Measurements from ENCODE around the gene EXO5. TPM values are rescaled to one million over a fixed set of nuclear protein-coding genes. Genes with fewer than 3 reads are reported as not detected.
"Not testable (repeated sequence)": the region's sequence is repeated elsewhere in the genome, so short reads cannot be mapped to it uniquely, and the experiment has no call there.

EXO5 gene
- total RNA-seq, 2 donors from 2014 or later: 6.6 to 6.7 TPM

DNA sequence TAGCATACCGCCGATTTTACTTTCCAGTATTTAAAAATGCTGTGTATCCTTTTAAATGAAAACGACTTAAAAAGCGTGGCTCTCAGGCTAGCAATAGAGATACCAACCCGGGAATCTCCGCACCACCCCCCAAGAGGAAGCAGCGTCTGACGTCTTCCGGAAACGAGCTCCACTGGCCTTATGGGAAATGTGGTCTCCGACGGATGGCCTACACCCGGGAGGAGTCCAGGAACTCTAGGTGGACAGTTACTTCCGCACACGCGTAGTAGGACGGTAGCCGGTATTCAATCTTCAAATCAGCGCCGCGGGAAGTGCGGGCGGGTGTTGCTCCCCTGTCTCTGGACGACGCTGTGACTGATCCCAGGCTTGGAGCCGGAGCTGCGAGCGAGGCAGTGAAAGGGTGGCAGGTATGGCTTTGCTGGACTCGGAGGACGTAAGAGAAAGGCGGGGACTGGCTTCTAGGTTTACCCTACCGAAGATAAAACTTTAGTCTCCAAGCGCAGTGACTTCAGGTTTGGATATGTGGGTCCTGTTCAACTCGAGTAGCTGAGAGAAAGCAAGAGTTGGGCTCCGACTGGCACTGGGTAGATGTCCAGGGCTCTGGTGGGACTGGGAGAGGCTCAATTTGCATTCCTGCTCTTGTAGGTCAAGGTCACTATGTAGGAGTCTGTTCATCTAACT is 23.0 kb downstream of the EXO5 start, which contains the start of gene ZNF684:
Gene ZNF684, plus strand, starts transcription at position 257 of the 681 bp plus-strand sequence. CDS start 1,530 bp downstream, outside the sequence.
- H3K27me3 Mint-ChIP-seq: no peaks in the 10 kb centered on the region
- peaks cover 9% of the 10 kb centered on the region for H3K36me3 Mint-ChIP-seq (ENCODE audit: low read depth)
- H3K9me3 Mint-ChIP-seq: peaks cover 7% of the 10 kb centered on the region

DNA sequence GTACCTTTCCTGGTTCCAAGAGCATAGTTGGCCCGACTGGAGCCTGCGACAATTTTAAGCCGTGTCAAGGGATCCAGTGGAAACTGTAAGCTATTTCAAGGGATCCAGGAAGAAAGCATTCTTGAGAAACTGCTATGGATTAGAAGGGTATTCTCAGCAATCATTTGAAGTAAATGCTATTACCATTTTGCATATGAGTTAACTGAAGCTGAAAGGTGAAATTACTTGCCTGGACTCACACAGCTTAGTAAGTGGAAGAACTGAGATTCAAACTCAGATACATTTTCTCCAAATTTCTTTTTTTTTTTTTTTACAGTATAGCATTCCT is 23.5 kb downstream of the EXO5 start:
- peaks cover 7% of the 10 kb centered on the region for H3K9me3 Mint-ChIP-seq
- peaks cover 19% of the 10 kb centered on the region for H3K4me1 Mint-ChIP-seq
- no peak for ATAC-seq (replicated peaks)
- H3K4me3 Mint-ChIP-seq: peak overlapping the region; percentile 90
- H3K27ac Mint-ChIP-seq: peak overlapping the region; percentile 90
- H3K36me3 Mint-ChIP-seq (ENCODE audit: low read depth): peaks cover 9% of the 10 kb centered on the region
- H3K27me3 Mint-ChIP-seq: no peaks in the 10 kb centered on the region

More for the DNA sequence above, 23.0 kb downstream of the EXO5 start, which contains the start of gene ZNF684:
- Mint-ChIP-seq H3K4me3 (peak within 1 kb of the TSS; percentile 90), H3K27ac (peak within 1 kb of the TSS; percentile 90), H3K4me1 (peaks cover 19% of the 10 kb centered on the region)
- ATAC-seq (replicated peaks): peak; percentile 99

DNA sequence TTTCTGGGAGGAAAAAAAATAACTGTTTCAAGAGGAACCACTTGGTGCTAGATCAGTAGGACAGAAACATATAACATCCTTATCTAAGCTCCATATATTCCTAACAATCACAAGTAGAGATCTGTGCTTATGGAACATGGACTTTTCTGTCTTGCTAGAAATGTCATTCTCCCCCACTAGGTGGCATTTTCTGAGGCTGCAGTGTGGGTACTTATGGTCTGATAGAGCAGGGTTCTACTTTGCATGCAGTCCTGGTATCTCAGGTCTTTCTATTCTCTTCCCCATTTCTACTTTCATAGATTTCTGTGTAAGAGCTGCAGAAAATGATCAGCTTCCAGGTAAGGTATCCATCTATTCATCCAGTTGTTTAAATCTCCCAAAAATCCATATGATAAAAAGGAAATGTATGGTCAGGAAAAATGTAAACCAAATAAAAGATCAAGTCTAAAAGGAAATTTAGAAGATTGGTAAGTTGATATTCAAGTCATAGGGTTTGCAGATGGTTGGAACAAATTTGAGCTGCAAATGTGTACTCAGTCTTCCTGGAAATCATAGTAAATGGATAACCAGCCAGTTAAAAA is 24.4 kb downstream of the EXO5 start:
- H3K9me3 Mint-ChIP-seq: peaks cover 7% of the 10 kb centered on the region
- H3K4me1 Mint-ChIP-seq: peaks cover 19% of the 10 kb centered on the region
- H3K36me3 Mint-ChIP-seq (ENCODE audit: low read depth): peaks cover 9% of the 10 kb centered on the region
- H3K27ac Mint-ChIP-seq: no peak overlapping the region
- no peak for ATAC-seq (replicated peaks)
- peak overlapping the region; percentile 90 for H3K4me3 Mint-ChIP-seq
- no peaks in the 10 kb centered on the region for H3K27me3 Mint-ChIP-seq

DNA sequence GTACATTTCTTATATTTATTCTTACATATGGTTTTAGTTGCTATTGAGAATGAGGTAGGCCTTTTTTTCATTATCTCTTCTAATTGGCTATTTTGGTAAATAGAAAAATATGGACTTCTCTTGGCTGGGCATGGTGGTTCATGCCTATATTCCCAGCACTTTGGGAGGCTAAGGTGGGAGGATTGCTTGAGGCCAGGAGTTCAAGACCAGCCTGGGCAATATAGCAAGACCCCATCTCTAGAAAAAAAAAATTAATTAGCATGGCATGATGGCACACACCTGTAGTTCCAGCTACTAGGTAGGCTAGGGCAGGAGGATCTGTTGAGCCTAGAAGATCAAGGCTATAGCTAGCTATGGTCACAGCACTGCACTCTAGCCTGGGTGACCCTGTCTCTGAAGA is 26.0 kb downstream of the EXO5 start:
- no peak for ATAC-seq (replicated peaks)
- peaks cover 9% of the 10 kb centered on the region for H3K36me3 Mint-ChIP-seq (ENCODE audit: low read depth)
- no peak overlapping the region for H3K27ac Mint-ChIP-seq
- H3K4me3 Mint-ChIP-seq: no peak overlapping the region
- peaks cover 19% of the 10 kb centered on the region for H3K4me1 Mint-ChIP-seq
- H3K9me3 Mint-ChIP-seq: peaks cover 7% of the 10 kb centered on the region
- H3K27me3 Mint-ChIP-seq: no peaks in the 10 kb centered on the region

DNA sequence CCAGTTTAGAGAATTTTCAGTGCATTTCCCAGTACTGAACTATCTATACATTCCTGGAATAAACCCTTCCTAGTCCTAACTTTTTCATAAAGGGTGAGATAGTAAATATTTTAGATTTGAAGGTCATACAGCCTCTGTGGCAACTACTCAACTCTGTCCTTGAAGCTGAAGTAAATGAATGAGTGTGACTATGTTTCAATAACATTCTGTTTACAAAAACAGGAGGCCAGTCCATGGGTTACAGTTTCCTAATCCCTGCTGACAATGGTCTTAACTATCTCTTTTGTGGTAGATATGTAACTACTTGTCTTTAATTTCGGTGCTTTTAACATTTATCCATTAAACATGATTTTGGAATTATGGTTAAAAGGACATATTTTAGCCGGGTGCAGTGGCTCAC is 27.2 kb downstream of the EXO5 start:
- ATAC-seq (replicated peaks): no peak
- no peak overlapping the region for H3K27ac Mint-ChIP-seq
- H3K9me3 Mint-ChIP-seq: peaks cover 7% of the 10 kb centered on the region
- H3K27me3 Mint-ChIP-seq: no peaks in the 10 kb centered on the region
- H3K36me3 Mint-ChIP-seq (ENCODE audit: low read depth): peaks cover 9% of the 10 kb centered on the region
- no peak overlapping the region for H3K4me3 Mint-ChIP-seq
- peaks cover 17% of the 10 kb centered on the region for H3K4me1 Mint-ChIP-seq

DNA sequence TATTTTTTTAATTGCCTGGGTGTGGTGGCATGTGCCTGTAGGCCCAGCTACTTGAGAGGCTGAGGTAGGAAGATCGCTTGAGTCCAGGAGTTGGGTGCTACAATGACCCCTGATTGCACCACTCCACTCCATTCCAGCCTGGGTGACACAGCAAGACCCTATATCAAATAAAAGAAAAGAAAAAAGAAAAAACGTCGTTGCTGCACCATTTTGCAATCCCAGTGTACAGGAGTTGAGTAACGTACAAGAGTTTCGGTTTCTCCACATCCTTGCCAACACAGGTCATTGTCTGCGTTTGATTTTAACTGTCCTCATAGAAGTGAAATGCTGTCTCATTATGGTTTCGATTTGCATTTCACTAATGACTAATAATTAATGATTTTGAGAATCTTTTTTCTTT is 30.8 kb downstream of the EXO5 start:
- no peak for ATAC-seq (replicated peaks)
- H3K4me3 Mint-ChIP-seq: no peak overlapping the region
- H3K4me1 Mint-ChIP-seq: no peaks in the 10 kb centered on the region
- H3K36me3 Mint-ChIP-seq (ENCODE audit: low read depth): peaks cover 39% of the 10 kb centered on the region
- H3K9me3 Mint-ChIP-seq: no peaks in the 10 kb centered on the region
- H3K27ac Mint-ChIP-seq: no peak overlapping the region
- no peaks in the 10 kb centered on the region for H3K27me3 Mint-ChIP-seq

DNA sequence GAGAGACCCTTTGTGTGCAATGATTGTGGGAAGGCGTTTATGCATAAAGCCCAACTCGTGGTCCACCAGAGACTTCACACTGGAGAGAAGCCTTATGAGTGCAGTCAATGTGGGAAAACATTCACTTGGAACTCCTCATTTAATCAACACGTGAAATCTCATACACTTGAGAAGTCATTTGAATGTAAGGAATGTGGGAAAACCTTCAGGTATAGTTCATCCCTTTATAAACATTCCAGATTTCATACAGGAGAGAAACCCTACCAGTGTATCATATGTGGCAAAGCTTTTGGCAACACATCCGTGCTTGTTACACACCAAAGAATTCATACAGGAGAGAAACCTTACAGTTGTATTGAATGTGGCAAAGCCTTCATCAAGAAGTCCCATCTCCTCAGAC is 38.4 kb downstream of the EXO5 start:
- Mint-ChIP-seq H3K36me3 (ENCODE audit: low read depth) (peaks cover 52% of the 10 kb centered on the region), H3K27ac (no peak overlapping the region), H3K4me3 (no peak overlapping the region), H3K9me3 (peaks cover 22% of the 10 kb centered on the region), H3K4me1 (no peaks in the 10 kb centered on the region), H3K27me3 (no peaks in the 10 kb centered on the region)
- no peak for ATAC-seq (replicated peaks)

DNA sequence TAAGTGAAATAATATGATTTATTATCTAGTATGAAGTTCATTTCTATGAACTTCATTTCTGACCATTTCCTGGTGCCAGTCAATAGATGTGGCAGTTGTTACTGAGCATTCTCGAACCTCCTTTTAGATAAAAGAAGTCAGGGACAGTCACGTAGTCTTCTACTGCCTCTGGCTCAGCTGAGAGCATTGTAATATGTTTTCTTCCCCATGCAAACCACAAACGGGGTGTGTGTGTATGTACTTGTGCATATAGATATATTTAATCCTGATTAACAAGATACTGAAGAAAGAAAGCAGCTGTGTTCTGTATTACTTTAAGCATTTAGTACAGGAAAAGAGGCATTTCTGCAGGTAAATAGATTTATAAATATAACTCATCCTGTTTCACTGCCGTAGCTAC is 44.5 kb downstream of the EXO5 start:
- H3K27ac Mint-ChIP-seq: no peak overlapping the region
- no peak overlapping the region for H3K4me3 Mint-ChIP-seq
- no peaks in the 10 kb centered on the region for H3K9me3 Mint-ChIP-seq

DNA sequence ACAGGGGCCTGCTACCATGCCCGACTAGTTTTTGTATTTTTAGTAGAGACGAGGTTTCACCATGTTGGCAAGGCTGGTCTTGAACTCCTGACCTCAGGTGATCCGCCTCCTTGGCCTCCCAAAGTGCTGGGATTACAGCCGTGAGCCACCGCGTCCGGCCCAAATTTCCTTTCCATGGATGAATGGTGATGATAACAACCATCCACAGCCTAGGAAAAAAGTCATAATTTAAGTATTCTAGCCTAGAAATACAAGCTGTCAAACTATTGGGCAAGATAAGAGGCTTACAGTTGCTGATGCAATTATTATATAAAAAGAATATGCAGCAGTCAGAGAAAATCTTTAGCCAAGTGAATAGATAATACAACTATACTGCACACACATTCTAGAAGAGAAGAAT is 46.2 kb downstream of the EXO5 start:
- not testable (repeated sequence) for H3K27ac Mint-ChIP-seq; ATAC-seq (replicated peaks); H3K27me3 Mint-ChIP-seq; H3K4me1 Mint-ChIP-seq; H3K4me3 Mint-ChIP-seq; H3K9me3 Mint-ChIP-seq; H3K36me3 Mint-ChIP-seq (ENCODE audit: low read depth)

More for the DNA sequence above, 44.5 kb downstream of the EXO5 start:
- H3K4me1 Mint-ChIP-seq: no peaks in the 10 kb centered on the region
- no peak for ATAC-seq (replicated peaks)
- H3K36me3 Mint-ChIP-seq (ENCODE audit: low read depth): no peaks in the 10 kb centered on the region
- H3K27me3 Mint-ChIP-seq: no peaks in the 10 kb centered on the region

DNA sequence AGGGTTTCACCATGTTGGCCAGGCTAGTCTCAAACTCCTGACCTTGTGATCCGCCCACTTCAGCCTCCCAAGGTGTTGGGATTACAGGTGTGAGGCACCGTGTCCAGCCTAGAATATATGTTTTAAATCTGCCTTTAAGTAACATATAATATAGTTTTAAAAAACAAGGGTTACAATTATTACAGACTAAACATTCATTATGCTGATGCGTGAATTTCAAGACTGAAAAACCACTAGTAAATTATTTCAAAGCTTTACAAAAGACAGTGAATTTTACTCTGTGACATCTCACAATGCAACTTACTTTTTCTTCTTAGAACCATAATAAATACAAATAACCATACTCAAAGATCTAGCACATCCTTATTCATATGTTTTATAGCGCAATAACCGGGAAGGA is 47.6 kb downstream of the EXO5 start:
- H3K27me3 Mint-ChIP-seq: peaks cover 4% of the 10 kb centered on the region
- H3K36me3 Mint-ChIP-seq (ENCODE audit: low read depth): no peaks in the 10 kb centered on the region
- no peaks in the 10 kb centered on the region for H3K4me1 Mint-ChIP-seq
- no peaks in the 10 kb centered on the region for H3K9me3 Mint-ChIP-seq
- H3K27ac Mint-ChIP-seq: no peak overlapping the region
- ATAC-seq (replicated peaks): no peak
- H3K4me3 Mint-ChIP-seq: no peak overlapping the region

DNA sequence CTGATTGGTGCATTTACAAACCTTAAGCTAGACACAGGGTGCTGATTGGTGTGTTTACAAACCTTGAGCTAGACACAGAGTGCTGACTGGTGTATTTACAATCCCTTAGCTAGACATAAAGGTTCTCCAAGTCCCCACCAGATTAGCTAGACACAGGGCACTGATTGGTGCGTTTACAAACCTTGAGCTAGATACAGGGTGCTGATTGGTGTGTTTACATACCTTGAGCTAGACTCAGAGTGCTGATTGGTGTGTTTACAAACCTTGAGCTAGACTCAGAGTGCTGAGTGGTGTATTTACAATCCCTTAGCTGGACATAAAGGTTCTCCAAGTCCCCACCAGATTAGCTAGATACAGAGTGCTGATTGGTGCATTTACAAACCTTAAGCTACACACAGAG is 49.7 kb downstream of the EXO5 start:
- H3K4me3 Mint-ChIP-seq; ATAC-seq (replicated peaks); H3K4me1 Mint-ChIP-seq; H3K27me3 Mint-ChIP-seq; H3K27ac Mint-ChIP-seq; H3K36me3 Mint-ChIP-seq (ENCODE audit: low read depth); H3K9me3 Mint-ChIP-seq: not testable (repeated sequence)

DNA sequence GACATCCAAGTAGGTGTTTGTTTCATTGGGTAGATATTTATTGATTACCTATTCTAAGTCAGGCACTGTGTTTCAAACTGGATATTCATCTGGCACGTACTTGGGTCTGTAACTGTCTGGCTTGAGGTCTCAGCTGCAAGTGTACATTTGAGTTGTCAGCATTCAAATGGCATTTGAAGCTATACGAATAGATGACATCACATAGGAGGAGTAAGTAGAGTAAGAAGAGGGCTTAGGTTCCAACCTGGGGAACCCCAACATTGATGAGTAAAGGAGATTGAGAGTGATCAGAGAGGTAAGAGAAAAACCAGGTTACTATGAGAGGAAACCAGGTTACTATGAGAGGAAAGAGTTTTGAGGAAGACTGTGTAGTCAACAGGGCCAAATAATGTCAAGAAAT is 53.6 kb downstream of the EXO5 start:
- Mint-ChIP-seq H3K27ac (peak overlapping the region; percentile 1), H3K9me3 (no peaks in the 10 kb centered on the region), H3K36me3 (ENCODE audit: low read depth) (no peaks in the 10 kb centered on the region), H3K27me3 (peaks cover 16% of the 10 kb centered on the region), H3K4me3 (no peak overlapping the region), H3K4me1 (peaks cover 6% of the 10 kb centered on the region)
- peak; percentile 83 for ATAC-seq (replicated peaks)

DNA sequence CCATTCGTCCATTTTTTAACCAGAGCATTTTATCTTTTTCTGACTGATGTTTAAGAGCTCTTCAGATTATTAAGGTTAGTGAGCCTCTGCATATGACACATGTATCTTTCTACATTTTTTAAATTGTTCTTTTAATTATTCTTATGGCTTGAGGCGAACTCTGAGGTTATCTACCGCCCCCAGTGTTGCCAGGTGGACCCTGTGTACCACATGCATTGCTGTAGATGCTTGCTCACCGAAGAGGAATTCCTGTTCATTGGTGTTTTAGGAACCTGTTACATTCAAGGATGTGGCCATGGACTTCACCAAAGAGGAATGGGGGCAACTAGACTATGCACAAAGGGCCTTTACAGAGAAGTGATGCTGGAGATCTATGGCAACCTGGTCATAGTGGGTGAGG is 54.7 kb downstream of the EXO5 start:
- Mint-ChIP-seq H3K9me3 (no peaks in the 10 kb centered on the region), H3K27ac (no peak overlapping the region), H3K4me3 (no peak overlapping the region), H3K27me3 (peaks cover 16% of the 10 kb centered on the region), H3K36me3 (ENCODE audit: low read depth) (no peaks in the 10 kb centered on the region), H3K4me1 (peaks cover 6% of the 10 kb centered on the region)
- ATAC-seq (replicated peaks): no peak

DNA sequence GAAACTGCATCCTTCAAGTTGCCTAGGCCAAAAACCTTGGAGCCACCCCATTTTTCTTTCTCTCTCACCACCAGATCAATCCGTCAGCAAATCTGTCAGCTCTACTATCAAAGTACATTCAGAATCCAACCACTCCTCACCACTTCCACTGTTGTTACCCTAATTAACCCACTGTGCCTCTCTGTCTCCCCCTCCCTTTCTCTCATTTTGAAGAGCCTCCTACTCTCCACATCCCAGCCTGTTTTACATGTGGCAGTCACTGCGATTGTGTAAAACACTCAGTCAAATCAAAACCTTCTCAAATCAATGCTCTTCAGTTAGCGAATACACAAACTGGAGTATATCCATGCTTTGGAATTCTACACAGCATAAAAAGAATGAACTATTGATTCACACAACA is 55.9 kb downstream of the EXO5 start:
- peaks cover 6% of the 10 kb centered on the region for H3K4me1 Mint-ChIP-seq
- H3K27ac Mint-ChIP-seq: no peak overlapping the region
- H3K36me3 Mint-ChIP-seq (ENCODE audit: low read depth): no peaks in the 10 kb centered on the region
- no peaks in the 10 kb centered on the region for H3K9me3 Mint-ChIP-seq
- ATAC-seq (replicated peaks): no peak
- peaks cover 16% of the 10 kb centered on the region for H3K27me3 Mint-ChIP-seq
- no peak overlapping the region for H3K4me3 Mint-ChIP-seq

DNA sequence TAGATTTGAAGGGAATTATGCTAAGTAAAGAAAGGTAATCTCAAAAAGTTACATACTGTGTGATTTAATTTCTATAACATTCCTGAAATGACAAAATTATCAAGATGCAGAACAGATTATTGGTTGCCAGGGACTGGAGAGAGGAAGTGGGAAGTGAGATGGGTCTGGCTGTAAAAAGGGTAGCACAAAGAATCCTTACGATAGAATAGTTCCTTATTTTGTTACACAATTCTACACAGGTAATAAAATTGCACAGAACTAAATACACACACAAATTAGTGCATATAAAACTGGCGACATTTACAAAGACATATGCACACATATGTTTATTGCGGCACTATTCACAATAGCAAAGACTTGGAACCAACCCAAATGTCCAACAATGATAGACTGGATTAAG is 56.3 kb downstream of the EXO5 start:
- H3K4me3 Mint-ChIP-seq: no peak overlapping the region
- H3K36me3 Mint-ChIP-seq (ENCODE audit: low read depth): no peaks in the 10 kb centered on the region
- H3K9me3 Mint-ChIP-seq: no peaks in the 10 kb centered on the region
- peaks cover 16% of the 10 kb centered on the region for H3K27me3 Mint-ChIP-seq
- no peak for ATAC-seq (replicated peaks)
- no peak overlapping the region for H3K27ac Mint-ChIP-seq
- H3K4me1 Mint-ChIP-seq: peaks cover 6% of the 10 kb centered on the region
